ENCODE results near the gene SLC28A2.

GRCh38 chr15:45242289-45242688 lies 9.7 kb upstream of the SLC28A2 start:
- TF ChIP-seq ARNT (IDR thresholded peaks at IDR 0.05) (no peak), ELF4 (IDR thresholded peaks at IDR 0.05) (no peak), FOXM1 (IDR thresholded peaks at IDR 0.05; ENCODE audit: borderline replicate concordance) (no peak), SP1 (IDR thresholded peaks at IDR 0.05) (no peak), ZNF384 (IDR thresholded peaks at IDR 0.05) (no peak), BHLHE40 (IDR thresholded peaks at IDR 0.05; ENCODE audit: borderline replicate concordance) (no peak), HDGF (IDR thresholded peaks at IDR 0.05; ENCODE audit: borderline replicate concordance) (no peak), NFRKB (IDR thresholded peaks at IDR 0.05) (no peak), FOXK2 (IDR thresholded peaks at IDR 0.05) (no peak), SUZ12 (IDR thresholded peaks at IDR 0.05) (no peak), LEF1 (IDR thresholded peaks at IDR 0.05; ENCODE audit: borderline replicate concordance) (no peak)
